ENCODE data around the gene FLOT2.

The FLOT2 gene

DNA sequence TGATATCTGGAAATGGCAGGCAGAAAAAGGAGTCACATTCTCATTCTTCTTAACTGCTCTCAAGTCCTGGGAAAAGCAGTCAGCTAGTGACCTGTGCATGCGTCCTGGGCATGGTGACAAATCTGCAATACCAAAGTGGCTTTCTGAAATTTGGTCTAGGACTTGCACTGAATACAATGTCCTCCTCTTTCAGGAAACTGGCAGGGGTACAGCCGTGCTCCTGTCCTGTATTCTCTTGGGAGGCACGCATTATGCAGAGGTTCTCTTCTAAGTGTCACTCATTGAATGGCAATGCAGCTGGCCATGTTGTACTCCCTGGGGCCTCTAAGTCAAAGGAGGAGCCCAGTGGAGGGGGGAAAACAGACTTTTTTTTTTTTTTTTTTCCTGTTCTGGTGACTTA, 43.1 kb upstream of the FLOT2 start:
- H4K20me1 ChIP-seq (ENCODE audit: insufficient read depth, low read length) = peaks cover 16% of the 10 kb centered on the region
- no peak overlapping the region for H3K4me2 ChIP-seq (ENCODE audit: low read depth, low read length)
- no peak overlapping the region for H3K27ac ChIP-seq (ENCODE audit: low read length)
- no peaks in the 10 kb centered on the region for H3K9me2 ChIP-seq (replicated peaks; ENCODE audit: insufficient read depth, low read length)
- TF ChIP-seq EZH2phosphoT487 (IDR thresholded peaks at IDR 0.05; ENCODE audit: low read length) (no peak), EZH2 (optimal IDR thresholded peaks at IDR 0.05; ENCODE audit: low read depth, low read length) (no peak)
- TF ChIP-seq, protein P1, sequence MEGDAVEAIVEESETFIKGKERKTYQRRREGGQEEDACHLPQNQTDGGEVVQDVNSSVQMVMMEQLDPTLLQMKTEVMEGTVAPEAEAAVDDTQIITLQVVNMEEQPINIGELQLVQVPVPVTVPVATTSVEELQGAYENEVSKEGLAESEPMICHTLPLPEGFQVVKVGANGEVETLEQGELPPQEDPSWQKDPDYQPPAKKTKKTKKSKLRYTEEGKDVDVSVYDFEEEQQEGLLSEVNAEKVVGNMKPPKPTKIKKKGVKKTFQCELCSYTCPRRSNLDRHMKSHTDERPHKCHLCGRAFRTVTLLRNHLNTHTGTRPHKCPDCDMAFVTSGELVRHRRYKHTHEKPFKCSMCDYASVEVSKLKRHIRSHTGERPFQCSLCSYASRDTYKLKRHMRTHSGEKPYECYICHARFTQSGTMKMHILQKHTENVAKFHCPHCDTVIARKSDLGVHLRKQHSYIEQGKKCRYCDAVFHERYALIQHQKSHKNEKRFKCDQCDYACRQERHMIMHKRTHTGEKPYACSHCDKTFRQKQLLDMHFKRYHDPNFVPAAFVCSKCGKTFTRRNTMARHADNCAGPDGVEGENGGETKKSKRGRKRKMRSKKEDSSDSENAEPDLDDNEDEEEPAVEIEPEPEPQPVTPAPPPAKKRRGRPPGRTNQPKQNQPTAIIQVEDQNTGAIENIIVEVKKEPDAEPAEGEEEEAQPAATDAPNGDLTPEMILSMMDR (IDR thresholded peaks at IDR 0.05; ENCODE audit: low read length) = no peak
- peaks cover 21% of the 10 kb centered on the region for H3F3A ChIP-seq (ENCODE audit: insufficient read depth, low read length)
- peaks cover 34% of the 10 kb centered on the region for H3K4me1 ChIP-seq (ENCODE audit: low read length)
- DNase-seq = no peak
- no peaks in the 10 kb centered on the region for H3K27me3 ChIP-seq (replicated peaks; ENCODE audit: insufficient read depth, low read length)
- H3K9ac ChIP-seq (ENCODE audit: low read length) = no peak overlapping the region
- peaks cover 99% of the 10 kb centered on the region for H3K79me2 ChIP-seq (ENCODE audit: low read length)
- no peak overlapping the region for H3K4me3 ChIP-seq (ENCODE audit: low read length)
- no peaks in the 10 kb centered on the region for H3K9me3 ChIP-seq (replicated peaks; ENCODE audit: insufficient read depth, low read length)
- H3K36me3 ChIP-seq (replicated peaks; ENCODE audit: insufficient read depth, low read length) = no peaks in the 10 kb centered on the region
- no peak overlapping the region for H2AFZ ChIP-seq (ENCODE audit: low read length)

DNA sequence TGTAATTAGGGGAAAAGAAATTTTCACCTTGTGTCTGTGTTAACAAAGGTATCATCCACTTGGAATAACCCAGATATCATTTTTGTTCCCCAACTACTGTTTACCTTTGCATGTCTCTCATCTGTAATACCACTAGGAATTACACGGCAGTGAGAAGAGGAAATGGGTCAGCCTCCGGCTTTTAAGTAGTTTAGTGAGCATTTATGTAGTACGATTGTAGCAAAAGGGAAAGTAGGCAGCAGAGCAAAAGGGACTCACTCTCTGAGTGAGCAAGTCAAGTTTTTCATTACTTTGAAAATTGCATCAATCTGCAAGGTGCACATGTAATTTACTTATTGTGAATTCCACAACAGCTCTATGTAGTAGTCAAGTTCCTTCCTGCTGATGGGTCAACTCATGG, 42.6 kb upstream of the FLOT2 start:
- Histone ChIP-seq H3K27me3 (replicated peaks; ENCODE audit: insufficient read depth, low read length) (no peaks in the 10 kb centered on the region), H4K20me1 (ENCODE audit: insufficient read depth, low read length) (peaks cover 13% of the 10 kb centered on the region), H2AFZ (ENCODE audit: low read length) (no peak overlapping the region), H3K4me2 (ENCODE audit: low read depth, low read length) (no peak overlapping the region), H3K27ac (ENCODE audit: low read length) (no peak overlapping the region), H3K9ac (ENCODE audit: low read length) (no peak overlapping the region), H3K4me3 (ENCODE audit: low read length) (no peak overlapping the region), H3K36me3 (replicated peaks; ENCODE audit: insufficient read depth, low read length) (no peaks in the 10 kb centered on the region), H3K79me2 (ENCODE audit: low read length) (peaks cover 99% of the 10 kb centered on the region), H3K9me2 (replicated peaks; ENCODE audit: insufficient read depth, low read length) (no peaks in the 10 kb centered on the region), H3K4me1 (ENCODE audit: low read length) (peaks cover 37% of the 10 kb centered on the region), H3F3A (ENCODE audit: insufficient read depth, low read length) (peaks cover 21% of the 10 kb centered on the region), H3K9me3 (replicated peaks; ENCODE audit: insufficient read depth, low read length) (no peaks in the 10 kb centered on the region)
- TF ChIP-seq EZH2 (optimal IDR thresholded peaks at IDR 0.05; ENCODE audit: low read depth, low read length) = no peak
- TF ChIP-seq, protein P1 (IDR thresholded peaks at IDR 0.05; ENCODE audit: low read length) = no peak
- no peak for TF ChIP-seq EZH2phosphoT487 (IDR thresholded peaks at IDR 0.05; ENCODE audit: low read length)
- DNase-seq = no peak

DNA sequence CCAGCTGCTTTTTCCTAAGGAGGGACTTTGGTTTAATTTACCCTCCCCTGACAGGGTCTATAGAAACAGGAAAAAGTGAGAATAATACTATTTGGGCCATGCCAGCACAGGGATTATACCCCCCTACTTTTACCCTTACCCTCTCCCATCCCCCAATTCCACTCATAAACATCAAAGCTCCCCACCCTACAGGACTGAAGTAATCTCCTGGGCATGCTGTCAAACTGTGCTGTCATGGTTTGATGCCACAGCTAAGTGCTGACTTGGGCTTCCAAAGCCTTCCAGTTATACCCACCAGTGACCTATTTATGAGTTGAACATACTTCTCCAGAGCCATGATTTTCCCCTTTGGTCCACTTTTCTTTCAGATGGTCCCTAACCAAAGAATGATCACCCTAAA, 41.0 kb upstream of the FLOT2 start:
- 0 out of 2 replicates have a peak, but pooled peaks cover 6% of the 10 kb centered on the region for H4K20me1 ChIP-seq (ENCODE audit: insufficient read depth, low read length)
- H3K9me2 ChIP-seq (replicated peaks; ENCODE audit: insufficient read depth, low read length) = no peaks in the 10 kb centered on the region
- no peak overlapping the region for H3K4me2 ChIP-seq (ENCODE audit: low read depth, low read length)
- H3K36me3 ChIP-seq (replicated peaks; ENCODE audit: insufficient read depth, low read length) = no peaks in the 10 kb centered on the region
- no peak overlapping the region for H3K9ac ChIP-seq (ENCODE audit: low read length)
- H3K9me3 ChIP-seq (replicated peaks; ENCODE audit: insufficient read depth, low read length) = no peaks in the 10 kb centered on the region
- no peak overlapping the region for H3K4me3 ChIP-seq (ENCODE audit: low read length)
- no peak for DNase-seq
- H3K27me3 ChIP-seq (replicated peaks; ENCODE audit: insufficient read depth, low read length) = no peaks in the 10 kb centered on the region
- H2AFZ ChIP-seq (ENCODE audit: low read length) = no peak overlapping the region
- TF ChIP-seq, protein P1 (IDR thresholded peaks at IDR 0.05; ENCODE audit: low read length) = no peak
- no peak for TF ChIP-seq EZH2 (optimal IDR thresholded peaks at IDR 0.05; ENCODE audit: low read depth, low read length)
- TF ChIP-seq EZH2phosphoT487 (IDR thresholded peaks at IDR 0.05; ENCODE audit: low read length) = no peak
- no peak overlapping the region for H3K27ac ChIP-seq (ENCODE audit: low read length)
- peaks cover 21% of the 10 kb centered on the region for H3F3A ChIP-seq (ENCODE audit: insufficient read depth, low read length)
- peaks cover 37% of the 10 kb centered on the region for H3K4me1 ChIP-seq (ENCODE audit: low read length)
- H3K79me2 ChIP-seq (ENCODE audit: low read length) = peaks cover 99% of the 10 kb centered on the region
